Aorta (tissue), 5 donors: ENCODE measurements around the gene ST14. TPM values are rescaled to one million over a fixed set of nuclear protein-coding genes. Genes with fewer than 3 reads are reported as not detected.
"Not testable (repeated sequence)": the region's sequence is repeated elsewhere in the genome, so short reads cannot be mapped to it uniquely, and the experiment has no call there.

Source experiments
- ATAC-seq: fragments of 200-7000 bp; cut with Tn5 transposase; one replicate; pipeline ENCODE4 v1.9.1; 2022; ENCODE audit warnings: moderate library complexity; ENCODE audit not compliant: low FRiP score
- DNase-seq, 2 donors: peaks; one replicate each; pipeline ENCODE4 v3.0.0-alpha.2; 2020
- H3K27ac ChIP-seq, 2 donors: one replicate each; pipeline ENCODE4 v1.5.1; 2013; ENCODE audit warnings: low read length in 2 of 2, mild to moderate bottlenecking in 2 of 2, moderate library complexity in 2 of 2, control low read depth in 1 of 2, inconsistent platforms in 1 of 2, low read depth in 1 of 2
- H3K27me3 ChIP-seq, 2 donors: one replicate each; pipeline ENCODE4 v1.6.1; 2013; ENCODE audit warnings: control low read depth in 1 of 2, low read length in 1 of 2, mild to moderate bottlenecking in 1 of 2, moderate library complexity in 1 of 2; ENCODE audit not compliant: insufficient read depth in 2 of 2, control insufficient read depth in 1 of 2
- H3K36me3 ChIP-seq, 2 donors: one replicate each; pipeline ENCODE4 v1.6.1; 2013; ENCODE audit warnings: control low read depth in 1 of 2, low read length in 1 of 2, mild to moderate bottlenecking in 1 of 2; ENCODE audit not compliant: insufficient read depth in 2 of 2, control insufficient read depth in 1 of 2
- H3K4me1 ChIP-seq, 2 donors: one replicate each; pipeline ENCODE4 v1.6.1; 2013; ENCODE audit warnings: low read length in 2 of 2, control low read depth in 1 of 2, mild to moderate bottlenecking in 1 of 2, moderate library complexity in 1 of 2; ENCODE audit not compliant: insufficient read depth in 2 of 2, control insufficient read depth in 1 of 2
- H3K4me3 ChIP-seq, 2 donors: one replicate each; pipeline ENCODE4 v1.5.1; 2013; ENCODE audit warnings: low read length in 2 of 2, control low read depth in 1 of 2, mild to moderate bottlenecking in 1 of 2
- H3K9me3 ChIP-seq: one replicate; pipeline ENCODE4 v1.6.1; 2013; ENCODE audit warnings: mild to moderate bottlenecking, low read length; ENCODE audit not compliant: control insufficient read depth
- WGBS, 2 donors: extraction: QIAGEN DNeasy Blood & Tissue Kit; methylation state at CpG; one replicate each; pipeline ENCODE4 v1.1.7; 2013; 5-methylcytosine and 5-hydroxymethylcytosine counted together
- intact Hi-C, 2 donors: fragments of 100-400 bp; cut with DNase I; formaldehyde crosslinking; loops; one replicate each; pipeline versions ENCODE4 v1.14.2 to v1.15.0; 2022
- polyA plus RNA-seq, 2 donors: library from polyadenylated mRNA; stranded (reverse); fragments of 200-250 nt; gene quantifications; one replicate each; pipeline ENCODE4 v1.2.3, GENCODE V29; 2013
- total RNA-seq, 2 donors: library from RNA; stranded (reverse); fragmentation: NEBNext Ultra II Directional; extraction: Animal tissue kit (Norgen Biotek cat#: 25700); gene quantifications; one replicate each; pipeline ENCODE4 v1.2.1, GENCODE V29; 2021
- donor health status: healthy with polysubstance abuse.
- donor health status: Bipolar disorder and iron deficiency.
- donor health status: DM: no; HTN: no; CAD: no.
- donor health status: DM: no; HTN: no; CAD: no.
- donor health status: DM: yes; HTN: yes; CAD: no.

ST14 gene
- total and polyA plus RNA-seq, 4 donors = 0.74 to 14.4 (median 6.1) TPM

DNA sequence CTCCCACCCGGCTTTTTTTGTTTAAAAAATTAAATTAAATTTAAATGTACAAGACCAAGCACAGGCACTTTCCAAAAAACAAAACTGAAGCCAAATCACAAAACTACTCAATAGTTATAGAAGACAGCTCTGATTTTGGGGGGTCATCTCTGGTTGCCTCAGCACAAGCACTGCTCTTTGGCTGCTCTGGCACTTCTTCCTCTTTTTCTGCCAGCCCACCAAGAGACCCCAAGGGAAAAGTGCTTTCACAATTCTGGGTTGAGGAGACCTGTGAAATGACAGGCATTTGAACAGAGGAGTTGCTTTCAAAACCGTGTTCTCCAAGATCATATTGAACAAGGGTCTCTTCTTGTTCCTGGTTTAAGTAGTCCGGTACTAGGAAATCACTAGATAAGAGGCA, 74.3 kb downstream of the ST14 start:
- H3K36me3 ChIP-seq, H3K4me1 ChIP-seq, ATAC-seq, H3K27ac ChIP-seq, DNase-seq, H3K4me3 ChIP-seq, H3K27me3 ChIP-seq, H3K9me3 ChIP-seq, intact Hi-C loops: not testable (repeated sequence)
- WGBS, 2 donors = 80 to 89% methylated on average over 3 of the region's 3 CpGs

DNA sequence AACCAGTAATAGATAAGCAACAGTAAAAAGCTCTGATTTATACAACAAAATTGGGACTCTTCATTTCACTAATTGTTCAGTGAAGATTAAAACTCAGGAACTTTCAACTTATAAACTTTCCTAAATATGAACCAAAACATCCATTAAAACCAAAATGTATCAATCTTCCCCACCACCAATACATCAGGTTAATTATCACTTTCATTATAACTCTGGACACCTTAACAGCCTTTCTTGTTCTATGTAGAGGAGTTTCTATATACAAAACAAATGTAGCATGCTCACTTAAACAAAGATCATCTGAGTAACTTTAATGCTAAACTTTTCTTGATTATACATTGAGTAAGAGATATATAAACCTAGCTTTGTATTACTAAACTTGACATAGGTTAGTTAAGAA, 74.7 kb downstream of the ST14 start:
- no peaks in the 10 kb centered on the region for H3K27me3 ChIP-seq
- DNase-seq (no peak), ATAC-seq (no peak)
- H3K27ac ChIP-seq = no peak overlapping the region
- intact Hi-C loops = no loop called here
- no peak overlapping the region for H3K4me3 ChIP-seq
- H3K36me3 ChIP-seq = peaks cover 0 to 1% of the 10 kb centered on the region in 2 donors
- no peaks in the 10 kb centered on the region for H3K9me3 ChIP-seq
- no peaks in the 10 kb centered on the region for H3K4me1 ChIP-seq

DNA sequence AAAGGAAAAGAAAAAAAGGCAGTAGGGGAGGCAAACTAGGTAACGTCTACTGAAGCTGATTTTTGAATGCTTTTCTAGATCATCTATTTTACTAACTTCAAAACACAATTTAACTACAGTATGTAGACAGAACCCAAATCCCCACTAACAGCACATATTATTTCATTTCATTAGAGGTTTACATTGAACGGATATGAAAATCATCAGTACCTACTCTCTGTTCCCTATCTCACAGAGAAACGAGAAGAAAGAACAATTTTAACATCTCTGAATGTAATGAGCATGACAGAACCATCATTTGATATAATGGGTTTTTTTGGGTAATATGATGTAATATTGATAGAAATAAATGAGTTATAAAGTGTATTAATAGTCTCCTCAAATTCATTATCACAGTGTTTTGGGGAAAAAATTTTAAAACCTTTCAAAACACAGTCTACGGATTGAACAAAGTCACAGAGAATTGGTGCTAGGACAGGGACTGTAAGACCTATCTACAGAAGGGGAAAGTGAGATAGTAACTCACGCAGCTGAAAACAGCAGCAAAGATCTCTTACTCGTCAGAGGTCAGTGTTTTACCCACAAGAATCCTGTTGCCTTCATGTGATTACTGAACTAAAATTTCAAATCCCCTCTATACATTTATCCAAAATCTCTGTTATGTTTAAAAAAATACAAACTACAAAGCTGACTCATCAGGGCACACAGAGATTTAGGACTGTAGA, 77.9 kb downstream of the ST14 start:
- intact Hi-C loops = no loop called here
- peaks cover 0 to 1% of the 10 kb centered on the region in 2 donors for H3K36me3 ChIP-seq
- H3K4me1 ChIP-seq = no peaks in the 10 kb centered on the region
- DNase-seq (no peak), ATAC-seq (no peak)
- no peak overlapping the region for H3K27ac ChIP-seq
- no peaks in the 10 kb centered on the region for H3K9me3 ChIP-seq
- H3K27me3 ChIP-seq = no peaks in the 10 kb centered on the region
- no peak overlapping the region for H3K4me3 ChIP-seq
- 83 to 87% methylated on average over 6 of the region's 6 CpGs for WGBS, 2 donors

- DNase-seq (no peak), ATAC-seq (no peak)
- WGBS, 2 donors = 90 to 92% methylated on average over 2 of the region's 2 CpGs
- intact Hi-C loops = loop anchor here in 1 of 2 donors (10.0 kb wide), 1 partner anchor 73 kb away; the partner anchor contains the start of gene ZBTB44
- H3K27ac ChIP-seq = no peak overlapping the region
- H3K4me3 ChIP-seq = no peak overlapping the region
- peaks cover 0 to 2% of the 10 kb centered on the region in 2 donors for H3K4me1 ChIP-seq
- no peaks in the 10 kb centered on the region for H3K36me3 ChIP-seq
- H3K27me3 ChIP-seq = no peaks in the 10 kb centered on the region
- H3K9me3 ChIP-seq = no peaks in the 10 kb centered on the region
Measured at GRCh38 chr11:130241713-130242112, 82.1 kb downstream of the ST14 start.

DNA sequence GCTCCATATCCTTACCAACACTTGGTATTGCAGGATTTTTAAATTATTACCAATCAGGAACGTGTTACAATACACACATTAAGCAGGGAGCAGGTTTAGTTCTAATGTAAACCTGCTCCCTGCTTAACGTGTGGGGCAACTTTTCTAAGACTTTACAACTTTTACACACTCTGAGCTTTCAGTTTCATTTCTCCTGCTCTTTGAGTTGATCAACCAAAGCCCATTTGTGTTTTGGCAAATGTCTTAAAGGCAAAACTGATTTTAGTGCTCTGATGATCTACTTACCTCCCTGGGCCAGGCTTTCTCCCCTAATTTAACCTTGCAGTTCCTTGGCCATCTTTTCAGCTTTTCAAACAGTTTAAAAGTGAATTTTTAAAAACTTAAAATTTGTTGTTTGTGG, 84.2 kb downstream of the ST14 start:
- WGBS, 2 donors = 71 to 78% methylated on average over 2 of the region's 2 CpGs
- Histone ChIP-seq H3K4me1 (peaks cover 0 to 8% of the 10 kb centered on the region in 2 donors), H3K27me3 (no peaks in the 10 kb centered on the region), H3K36me3 (no peaks in the 10 kb centered on the region), H3K27ac (no peak overlapping the region), H3K4me3 (no peak overlapping the region), H3K9me3 (no peaks in the 10 kb centered on the region)
- intact Hi-C loops = loop anchor here in 1 of 2 donors (10.0 kb wide), 1 partner anchor 71 kb away; the partner anchor contains the start of gene ZBTB44
- DNase-seq = no peak
- no peak for ATAC-seq

DNA sequence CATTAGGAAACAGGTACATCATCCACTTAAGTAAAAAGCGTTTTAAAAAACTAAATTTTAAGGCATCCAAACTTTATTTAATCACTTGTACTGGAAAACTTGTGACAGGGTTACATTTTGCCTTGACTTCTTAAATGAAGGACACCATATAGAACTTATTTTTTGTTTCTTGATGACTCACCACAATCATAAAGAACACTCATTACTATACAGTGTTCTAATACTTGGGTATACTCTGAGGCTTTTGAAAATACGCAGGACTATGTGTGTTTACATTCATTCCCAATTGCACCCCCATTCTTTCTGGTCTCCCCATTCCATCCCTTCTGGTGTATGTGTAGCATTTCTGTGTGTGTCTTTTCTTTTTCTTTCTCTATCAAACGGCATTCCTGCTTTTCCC, 85.3 kb downstream of the ST14 start:
- Histone ChIP-seq H3K4me3 (no peak overlapping the region), H3K9me3 (no peaks in the 10 kb centered on the region), H3K27me3 (no peaks in the 10 kb centered on the region), H3K36me3 (no peaks in the 10 kb centered on the region), H3K4me1 (peaks cover 0 to 8% of the 10 kb centered on the region in 2 donors), H3K27ac (no peak overlapping the region)
- no peak for ATAC-seq
- no peak for DNase-seq
- intact Hi-C loops = loop anchor here in 1 of 2 donors (10.0 kb wide), 1 partner anchor 70 kb away; the partner anchor contains the start of gene ZBTB44
- WGBS, 2 donors = 82 to 84% methylated on average over 3 of the region's 3 CpGs

DNA sequence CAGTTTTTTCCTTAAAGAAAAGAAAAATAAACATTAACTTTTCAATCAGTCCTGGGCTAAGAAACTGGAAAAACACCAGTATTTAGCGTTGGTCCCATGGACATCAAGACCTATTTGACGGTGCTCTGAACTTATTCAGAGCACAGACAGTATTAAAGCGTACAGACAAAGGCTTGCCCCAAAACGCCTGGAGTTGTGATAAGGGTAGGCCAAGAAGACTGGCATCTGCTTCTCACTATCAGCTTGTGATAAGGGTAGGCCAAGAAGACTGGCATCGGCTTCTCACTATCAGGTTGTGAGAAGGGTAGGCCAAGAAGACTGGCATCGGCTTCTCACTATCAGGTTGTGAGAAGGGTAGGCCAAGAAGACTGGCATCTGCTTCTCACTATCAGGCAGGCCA, 85.8 kb downstream of the ST14 start:
- intact Hi-C loops = loop anchor here in 1 of 2 donors (10.0 kb wide), 1 partner anchor 69 kb away; the partner anchor contains the start of gene ZBTB44
- not testable (repeated sequence) for H3K9me3 ChIP-seq, H3K4me1 ChIP-seq, ATAC-seq, H3K27me3 ChIP-seq, H3K27ac ChIP-seq, H3K36me3 ChIP-seq, DNase-seq, H3K4me3 ChIP-seq
- WGBS, 2 donors = 16 to 23% methylated on average over 6 of the region's 6 CpGs

GRCh38 chr11:130246270-130246669, 86.7 kb downstream of the ST14 start:
- DNase-seq (no peak), ATAC-seq (no peak)
- 59 to 65% methylated on average over 1 of the region's 1 CpG for WGBS, 2 donors
- H3K9me3 ChIP-seq = no peaks in the 10 kb centered on the region
- H3K27ac ChIP-seq = no peak overlapping the region
- H3K4me1 ChIP-seq = peaks cover 0 to 8% of the 10 kb centered on the region in 2 donors
- H3K27me3 ChIP-seq = no peaks in the 10 kb centered on the region
- H3K4me3 ChIP-seq = no peak overlapping the region
- intact Hi-C loops = loop anchor here in 1 of 2 donors (10.0 kb wide), 1 partner anchor 69 kb away; the partner anchor contains the start of gene ZBTB44
- H3K36me3 ChIP-seq = no peaks in the 10 kb centered on the region

GRCh38 chr11:130246738-130247137, 87.2 kb downstream of the ST14 start:
- Histone ChIP-seq H3K9me3 (no peaks in the 10 kb centered on the region), H3K4me1 (peaks cover 0 to 8% of the 10 kb centered on the region in 2 donors), H3K36me3 (no peaks in the 10 kb centered on the region), H3K27ac (no peak overlapping the region), H3K4me3 (no peak overlapping the region), H3K27me3 (no peaks in the 10 kb centered on the region)
- 83 to 86% methylated on average over 3 of the region's 3 CpGs for WGBS, 2 donors
- DNase-seq (no peak), ATAC-seq (no peak)
- intact Hi-C loops = loop anchor here in 1 of 2 donors (10.0 kb wide), 1 partner anchor 68 kb away; the partner anchor contains the start of gene ZBTB44
